ENCODE data around the gene BSN. TPM values are rescaled to one million over a fixed set of nuclear protein-coding genes. Genes with fewer than 3 reads are reported as not detected.

Gene BSN
- total RNA-seq, 1 donor from 2014 or later: not detected

GRCh38 chr3:49654176-49654825 lies 100.0 kb downstream of the BSN start:
- DNase-seq (ENCODE audit: low read depth): no peak
- FAIRE-seq: no peak
- no peaks in the 10 kb centered on the region for H3K36me3 ChIP-seq (ENCODE audit: control insufficient read depth, insufficient read depth, low read length)
- H3K4me3 ChIP-seq (ENCODE audit: low read depth, low read length): no peak overlapping the region
- no peaks in the 10 kb centered on the region for H3K27me3 ChIP-seq (ENCODE audit: control insufficient read depth, insufficient read depth, low read length)
- no peak for TF ChIP-seq CTCF (IDR thresholded peaks at IDR 0.05; ENCODE audit: insufficient read depth, low read length, severe bottlenecking)

GRCh38 chr3:49654955-49655556 lies 100.8 kb downstream of the BSN start:
- Histone ChIP-seq H3K36me3 (ENCODE audit: control insufficient read depth, insufficient read depth, low read length) (no peaks in the 10 kb centered on the region), H3K4me3 (ENCODE audit: low read depth, low read length) (no peak overlapping the region), H3K27me3 (ENCODE audit: control insufficient read depth, insufficient read depth, low read length) (no peaks in the 10 kb centered on the region)
- no peak for DNase-seq (ENCODE audit: low read depth)
- no peak for TF ChIP-seq CTCF (IDR thresholded peaks at IDR 0.05; ENCODE audit: insufficient read depth, low read length, severe bottlenecking)
- FAIRE-seq: no peak

GRCh38 chr3:49655731-49656285 lies 101.5 kb downstream of the BSN start:
- Histone ChIP-seq H3K27me3 (ENCODE audit: control insufficient read depth, insufficient read depth, low read length) (no peaks in the 10 kb centered on the region), H3K36me3 (ENCODE audit: control insufficient read depth, insufficient read depth, low read length) (no peaks in the 10 kb centered on the region), H3K4me3 (ENCODE audit: low read depth, low read length) (no peak overlapping the region)
- DNase-seq (ENCODE audit: low read depth) (no peak), FAIRE-seq (no peak)
- TF ChIP-seq CTCF (IDR thresholded peaks at IDR 0.05; ENCODE audit: insufficient read depth, low read length, severe bottlenecking): no peak

GRCh38 chr3:49656541-49657112 lies 102.3 kb downstream of the BSN start:
- no peak for TF ChIP-seq CTCF (IDR thresholded peaks at IDR 0.05; ENCODE audit: insufficient read depth, low read length, severe bottlenecking)
- no peak for FAIRE-seq
- Histone ChIP-seq H3K4me3 (ENCODE audit: low read depth, low read length) (no peak overlapping the region), H3K27me3 (ENCODE audit: control insufficient read depth, insufficient read depth, low read length) (no peaks in the 10 kb centered on the region), H3K36me3 (ENCODE audit: control insufficient read depth, insufficient read depth, low read length) (no peaks in the 10 kb centered on the region)
- no peak for DNase-seq (ENCODE audit: low read depth)

GRCh38 chr3:49657208-49657915 lies 103.1 kb downstream of the BSN start:
- no peak for DNase-seq (ENCODE audit: low read depth)
- Histone ChIP-seq H3K27me3 (ENCODE audit: control insufficient read depth, insufficient read depth, low read length) (no peaks in the 10 kb centered on the region), H3K36me3 (ENCODE audit: control insufficient read depth, insufficient read depth, low read length) (no peaks in the 10 kb centered on the region), H3K4me3 (ENCODE audit: low read depth, low read length) (no peak overlapping the region)
- no peak for FAIRE-seq
- TF ChIP-seq CTCF (IDR thresholded peaks at IDR 0.05; ENCODE audit: insufficient read depth, low read length, severe bottlenecking): no peak
